OCI-LY1 (cell line): ENCODE data around the gene FRAS1.

ENCODE experiments used
- CTCF ChIP-seq: fragments of 200-600 bp; sonication (generic), shearing (Covaris generic); IDR thresholded peaks from 2 replicates; pipeline ENCODE4 v1.5.1; 2017; ENCODE audit warnings: mild to moderate bottlenecking, antibody characterized with exemption, low read length, moderate library complexity, mixed read lengths
- EZH2 ChIP-seq: fragments of 200-600 bp; sonication (generic), shearing (Covaris generic); IDR thresholded peaks from 2 replicates; pipeline ENCODE4 v1.8.0; 2017; ENCODE audit warnings: borderline replicate concordance, mixed run types, mild to moderate bottlenecking, antibody characterized with exemption, low read length, moderate library complexity, mixed read lengths

GRCh38 chr4:78360466-78360865 lies 303.3 kb downstream of the FRAS1 start:
- TF ChIP-seq CTCF = no peak
- no peak for TF ChIP-seq EZH2
